Activated CD8-positive, alpha-beta memory T cell treated with anti-CD3 and anti-CD28 coated beads, Interleukin-2, amount 50 U/mL, for 1 hour (primary cell): ENCODE results near the gene CBFB.
A peak's percentile ranks its signal among the peaks of the same experiment; 100 is the strongest.

Experiments
- DNase-seq: peaks from one replicate; pipeline ENCODE4 v3.0.0-alpha.2; 2020; ENCODE audit errors: extremely low read depth

CBFB gene

GRCh38 chr16:67016681-67017420, 12.1 kb upstream of the CBFB start:
- DNase-seq = no peak

GRCh38 chr16:67017421-67017750, 11.6 kb upstream of the CBFB start:
- DNase-seq = no peak

GRCh38 chr16:67017810-67018488, 11.0 kb upstream of the CBFB start:
- DNase-seq = peak; percentile 53

GRCh38 chr16:67019171-67019570, 9.8 kb upstream of the CBFB start:
- DNase-seq = no peak

- no peak for DNase-seq
Observed at GRCh38 chr16:67021321-67021720, 7.6 kb upstream of the CBFB start.

GRCh38 chr16:67022531-67023214, 6.3 kb upstream of the CBFB start:
- DNase-seq = no peak

- no peak for DNase-seq
Observed at GRCh38 chr16:67023689-67024088, 5.3 kb upstream of the CBFB start.

GRCh38 chr16:67024384-67025209, 4.4 kb upstream of the CBFB start:
- DNase-seq = no peak

- no peak for DNase-seq
Observed at GRCh38 chr16:67025210-67025550, 3.8 kb upstream of the CBFB start.

- DNase-seq = no peak
Observed at GRCh38 chr16:67026570-67026969, 2.4 kb upstream of the CBFB start.

GRCh38 chr16:67027046-67027445, 1.9 kb upstream of the CBFB start:
- no peak for DNase-seq

GRCh38 chr16:67028167-67028695, 718 bp upstream of the CBFB start:
- DNase-seq = no peak

- no peak for DNase-seq
Observed at GRCh38 chr16:67029254-67030096, 526 bp downstream of the CBFB start.

GRCh38 chr16:67030221-67030962, 1.4 kb downstream of the CBFB start:
- DNase-seq = no peak

- no peak for DNase-seq
Observed at GRCh38 chr16:67034487-67034886, 5.5 kb downstream of the CBFB start.

GRCh38 chr16:67035364-67035763, 6.4 kb downstream of the CBFB start:
- no peak for DNase-seq

- no peak for DNase-seq
Observed at GRCh38 chr16:67036323-67036741, 7.4 kb downstream of the CBFB start.

GRCh38 chr16:67039260-67040020, 10.5 kb downstream of the CBFB start:
- DNase-seq = no peak

- no peak for DNase-seq
Observed at GRCh38 chr16:67040166-67040565, 11.2 kb downstream of the CBFB start.

- DNase-seq = no peak
Observed at GRCh38 chr16:67040906-67041305, 12.0 kb downstream of the CBFB start.
